ENCODE results near the gene WASL. TPM values are rescaled to one million over a fixed set of nuclear protein-coding genes. Genes with fewer than 3 reads are reported as not detected.
"Not testable (repeated sequence)": the region's sequence is repeated elsewhere in the genome, so short reads cannot be mapped to it uniquely, and the experiment has no call there.

Gene WASL
- total RNA-seq, 1 donor: 22.5 TPM

- no peak for DNase-seq (ENCODE audit: low read depth)
- no peak for TF ChIP-seq CTCF (IDR thresholded peaks at IDR 0.05; ENCODE audit: insufficient read depth, low read depth, low read length)
- no peak overlapping the region for H3K4me3 ChIP-seq (ENCODE audit: low read depth, low read length)
Observed at GRCh38 chr7:123782071-123782798, 33.4 kb upstream of the WASL start.

- not testable (repeated sequence) for DNase-seq (ENCODE audit: low read depth); H3K4me3 ChIP-seq (ENCODE audit: low read depth, low read length)
Observed at GRCh38 chr7:123780472-123780871, 31.7 kb upstream of the WASL start.

- no peak for DNase-seq (ENCODE audit: low read depth)
- no peak overlapping the region for H3K4me3 ChIP-seq (ENCODE audit: low read depth, low read length)
- TF ChIP-seq CTCF (IDR thresholded peaks at IDR 0.05; ENCODE audit: insufficient read depth, low read depth, low read length): no peak
Observed at GRCh38 chr7:123774496-123774895, 25.7 kb upstream of the WASL start.

- no peak for TF ChIP-seq CTCF (IDR thresholded peaks at IDR 0.05; ENCODE audit: insufficient read depth, low read depth, low read length)
- no peak overlapping the region for H3K4me3 ChIP-seq (ENCODE audit: low read depth, low read length)
- DNase-seq (ENCODE audit: low read depth): no peak
Observed at GRCh38 chr7:123773481-123773880, 24.7 kb upstream of the WASL start.

GRCh38 chr7:123772652-123773051 is 23.8 kb upstream of the WASL start:
- H3K4me3 ChIP-seq (ENCODE audit: low read depth, low read length): no peak overlapping the region
- DNase-seq (ENCODE audit: low read depth): no peak
- TF ChIP-seq CTCF (IDR thresholded peaks at IDR 0.05; ENCODE audit: insufficient read depth, low read depth, low read length): no peak

- no peak overlapping the region for H3K4me3 ChIP-seq (ENCODE audit: low read depth, low read length)
- no peak for TF ChIP-seq CTCF (IDR thresholded peaks at IDR 0.05; ENCODE audit: insufficient read depth, low read depth, low read length)
- DNase-seq (ENCODE audit: low read depth): no peak
Observed at GRCh38 chr7:123771846-123772245, 23.0 kb upstream of the WASL start.

GRCh38 chr7:123771256-123771655 is 22.5 kb upstream of the WASL start:
- DNase-seq (ENCODE audit: low read depth): no peak
- no peak for TF ChIP-seq CTCF (IDR thresholded peaks at IDR 0.05; ENCODE audit: insufficient read depth, low read depth, low read length)
- no peak overlapping the region for H3K4me3 ChIP-seq (ENCODE audit: low read depth, low read length)

Measured in fibroblast of villous mesenchyme (primary cell).